GM12874 (cell line): ENCODE data around the gene ZDBF2.

Source experiments
- CTCF ChIP-seq: IDR thresholded peaks from 2 replicates; pipeline ENCODE4 v1.5.1; 2011; ENCODE audit warnings: low read depth, mild to moderate bottlenecking, control low read depth, low read length, moderate library complexity; ENCODE audit not compliant: insufficient read depth

Gene ZDBF2

GRCh38 chr2:206274434-206275311 lies at the start of gene ZDBF2:
Gene ZDBF2 (plus strand): TSS chr2:206274663. CDS start chr2:206281850, 7,187 bp downstream.
- TF ChIP-seq CTCF, result no peak

GRCh38 chr2:206225435-206226232 lies 48.8 kb upstream of the ZDBF2 start:
- TF ChIP-seq CTCF, result no peak

- no peak for TF ChIP-seq CTCF
These were observed 44.8 kb upstream of the ZDBF2 start for GRCh38 chr2:206229642-206230041.

GRCh38 chr2:206230060-206230762 lies 44.3 kb upstream of the ZDBF2 start:
- TF ChIP-seq CTCF, result no peak

- no peak for TF ChIP-seq CTCF
These were observed 42.7 kb upstream of the ZDBF2 start for GRCh38 chr2:206231669-206232286.

- no peak for TF ChIP-seq CTCF
These were observed 42.0 kb upstream of the ZDBF2 start for GRCh38 chr2:206232287-206233035.
